Duodenal mucosa (tissue), 2 donors: ENCODE results near the gene ALKBH5.

Experiments
- H3K27ac ChIP-seq: one replicate; pipeline ENCODE4 v1.7.0; 2013; ENCODE audit warnings: low read depth, low read length
- H3K27me3 ChIP-seq, 2 donors: one replicate each; pipeline ENCODE4 v1.7.0; 2013; ENCODE audit warnings: low read length in 2 of 2, control low read depth in 1 of 2; ENCODE audit not compliant: insufficient read depth in 2 of 2, control insufficient read depth in 1 of 2
- H3K36me3 ChIP-seq, 2 donors: one replicate each; pipeline ENCODE4 v1.7.0; 2013; ENCODE audit warnings: low read length in 2 of 2, control low read depth in 1 of 2; ENCODE audit not compliant: insufficient read depth in 2 of 2, control insufficient read depth in 1 of 2
- H3K4me1 ChIP-seq, 2 donors: one replicate each; pipeline ENCODE4 v1.7.0; 2013; ENCODE audit warnings: low read length in 2 of 2, control low read depth in 1 of 2; ENCODE audit not compliant: insufficient read depth in 2 of 2, control insufficient read depth in 1 of 2
- H3K4me3 ChIP-seq, 2 donors: one replicate each; pipeline ENCODE4 v1.7.0; 2013; ENCODE audit warnings: low read length in 2 of 2, low read depth in 1 of 2
- H3K9ac ChIP-seq, 2 donors: one replicate each; pipeline ENCODE4 v1.7.0; 2013; ENCODE audit warnings: low read length in 2 of 2, low read depth in 1 of 2
- H3K9me3 ChIP-seq, 2 donors: one replicate each; pipeline ENCODE4 v1.7.0; 2013; ENCODE audit warnings: low read length in 2 of 2, control low read depth in 1 of 2; ENCODE audit not compliant: control insufficient read depth in 1 of 2

Gene ALKBH5

GRCh38 chr17:18143044-18143936, 40.3 kb upstream of the ALKBH5 start:
- H3K36me3 ChIP-seq: no peaks in the 10 kb centered on the region

GRCh38 chr17:18144261-18144660, 39.4 kb upstream of the ALKBH5 start:
- peaks cover 0 to 14% of the 10 kb centered on the region in 2 donors for H3K27me3 ChIP-seq
- no peak overlapping the region for H3K27ac ChIP-seq
- H3K9ac ChIP-seq: no peak overlapping the region
- H3K4me1 ChIP-seq: peaks cover 0 to 3% of the 10 kb centered on the region in 2 donors
- no peak overlapping the region for H3K4me3 ChIP-seq
- H3K36me3 ChIP-seq: no peaks in the 10 kb centered on the region
- no peaks in the 10 kb centered on the region for H3K9me3 ChIP-seq

More at GRCh38 chr17:18143044-18143936, 40.3 kb upstream of the ALKBH5 start:
- no peaks in the 10 kb centered on the region for H3K9me3 ChIP-seq
- H3K27ac ChIP-seq: no peak overlapping the region
- H3K4me3 ChIP-seq: no peak overlapping the region
- peaks cover 0 to 3% of the 10 kb centered on the region in 2 donors for H3K4me1 ChIP-seq
- no peak overlapping the region for H3K9ac ChIP-seq
- H3K27me3 ChIP-seq: peaks cover 0 to 14% of the 10 kb centered on the region in 2 donors

- no peak overlapping the region for H3K4me3 ChIP-seq
- no peak overlapping the region for H3K9ac ChIP-seq
- peaks cover 0 to 14% of the 10 kb centered on the region in 2 donors for H3K27me3 ChIP-seq
- peaks cover 0 to 3% of the 10 kb centered on the region in 2 donors for H3K4me1 ChIP-seq
- no peak overlapping the region for H3K27ac ChIP-seq
- H3K9me3 ChIP-seq: no peaks in the 10 kb centered on the region
- H3K36me3 ChIP-seq: no peaks in the 10 kb centered on the region
These were observed 38.8 kb upstream of the ALKBH5 start for GRCh38 chr17:18144855-18145254.

GRCh38 chr17:18145811-18146210, 37.8 kb upstream of the ALKBH5 start:
- H3K4me1 ChIP-seq: peaks cover 0 to 3% of the 10 kb centered on the region in 2 donors
- no peak overlapping the region for H3K27ac ChIP-seq
- no peaks in the 10 kb centered on the region for H3K9me3 ChIP-seq
- H3K36me3 ChIP-seq: no peaks in the 10 kb centered on the region
- no peak overlapping the region for H3K4me3 ChIP-seq
- no peak overlapping the region for H3K9ac ChIP-seq
- H3K27me3 ChIP-seq: peaks cover 0 to 13% of the 10 kb centered on the region in 2 donors

GRCh38 chr17:18146259-18146658, 37.4 kb upstream of the ALKBH5 start:
- Histone ChIP-seq H3K9me3 (no peaks in the 10 kb centered on the region), H3K9ac (no peak overlapping the region), H3K4me3 (no peak overlapping the region), H3K4me1 (peaks cover 0 to 3% of the 10 kb centered on the region in 2 donors), H3K27me3 (peaks cover 0 to 10% of the 10 kb centered on the region in 2 donors), H3K27ac (no peak overlapping the region), H3K36me3 (no peaks in the 10 kb centered on the region)

- no peak overlapping the region for H3K9ac ChIP-seq
- H3K9me3 ChIP-seq: no peaks in the 10 kb centered on the region
- H3K27ac ChIP-seq: no peak overlapping the region
- no peaks in the 10 kb centered on the region for H3K36me3 ChIP-seq
- H3K4me1 ChIP-seq: peaks cover 0 to 3% of the 10 kb centered on the region in 2 donors
- no peak overlapping the region for H3K4me3 ChIP-seq
- H3K27me3 ChIP-seq: peaks cover 0 to 10% of the 10 kb centered on the region in 2 donors
These were observed 36.6 kb upstream of the ALKBH5 start for GRCh38 chr17:18146980-18147379.

- H3K9me3 ChIP-seq: no peaks in the 10 kb centered on the region
- H3K9ac ChIP-seq: no peak overlapping the region
- no peaks in the 10 kb centered on the region for H3K27me3 ChIP-seq
- peaks cover 0 to 8% of the 10 kb centered on the region in 2 donors for H3K4me1 ChIP-seq
- no peak overlapping the region for H3K4me3 ChIP-seq
- no peak overlapping the region for H3K27ac ChIP-seq
- no peaks in the 10 kb centered on the region for H3K36me3 ChIP-seq
These were observed 35.0 kb upstream of the ALKBH5 start for GRCh38 chr17:18148586-18148985.

GRCh38 chr17:18151290-18151689, 32.3 kb upstream of the ALKBH5 start:
- Histone ChIP-seq H3K9ac (no peak overlapping the region), H3K27me3 (no peaks in the 10 kb centered on the region), H3K27ac (no peak overlapping the region), H3K4me3 (no peak overlapping the region), H3K36me3 (no peaks in the 10 kb centered on the region), H3K9me3 (no peaks in the 10 kb centered on the region), H3K4me1 (peaks cover 3 to 11% of the 10 kb centered on the region in 2 donors)

- Histone ChIP-seq H3K9me3 (no peaks in the 10 kb centered on the region), H3K4me1 (peaks cover 9 to 18% of the 10 kb centered on the region in 2 donors), H3K4me3 (no peak overlapping the region), H3K27me3 (no peaks in the 10 kb centered on the region), H3K36me3 (no peaks in the 10 kb centered on the region), H3K9ac (no peak overlapping the region), H3K27ac (no peak overlapping the region)
These were observed 28.4 kb upstream of the ALKBH5 start for GRCh38 chr17:18155179-18155578.

- no peak overlapping the region for H3K4me3 ChIP-seq
- no peaks in the 10 kb centered on the region for H3K36me3 ChIP-seq
- H3K27ac ChIP-seq: no peak overlapping the region
- H3K27me3 ChIP-seq: no peaks in the 10 kb centered on the region
- H3K9me3 ChIP-seq: no peaks in the 10 kb centered on the region
- peaks cover 9 to 18% of the 10 kb centered on the region in 2 donors for H3K4me1 ChIP-seq
- no peak overlapping the region for H3K9ac ChIP-seq
These were observed 27.3 kb upstream of the ALKBH5 start for GRCh38 chr17:18156171-18156975.
